HepG2 (cell line): Measurements from ENCODE around the gene ZNF48. TPM values are rescaled to one million over a fixed set of nuclear protein-coding genes. Genes with fewer than 3 reads are reported as not detected.

ENCODE experiments used
- ATF5 ChIP-seq: sonication (generic); formaldehyde crosslinking; IDR thresholded peaks from 2 replicates; pipeline ENCODE4 v1.4.0; 2020; ENCODE audit warnings: mild to moderate bottlenecking, low read depth, missing genetic modification reagents
- BRD4 ChIP-seq: sonication (generic); formaldehyde crosslinking; IDR thresholded peaks from 2 replicates; pipeline ENCODE4 v1.4.0; 2020; ENCODE audit warnings: missing genetic modification reagents
- DZIP1 ChIP-seq: sonication (generic); formaldehyde crosslinking; IDR thresholded peaks from 2 replicates; pipeline ENCODE4 v1.5.0; 2020; ENCODE audit warnings: mild to moderate bottlenecking, missing genetic modification reagents
- KLF12 ChIP-seq: sonication (generic); formaldehyde crosslinking; IDR thresholded peaks from 2 replicates; pipeline ENCODE4 v1.4.0; 2020; ENCODE audit warnings: missing genetic modification reagents, borderline replicate concordance
- KLF13 ChIP-seq: sonication (generic); formaldehyde crosslinking; IDR thresholded peaks from 2 replicates; pipeline ENCODE4 v1.4.0; 2020; ENCODE audit warnings: mild to moderate bottlenecking, missing genetic modification reagents
- NAIF1 ChIP-seq: sonication (generic); formaldehyde crosslinking; IDR thresholded peaks from 2 replicates; pipeline ENCODE4 v1.5.0; 2020; ENCODE audit warnings: mild to moderate bottlenecking, missing genetic modification reagents, borderline replicate concordance
- NR2F1 ChIP-seq, 2 experiments: fragments of 450-650 bp in 1 of 2; formaldehyde crosslinking in 1 of 2; IDR thresholded peaks; 2 replicates each; pipeline versions ENCODE4 v1.5.0 to v1.6.1; 2016 to 2020; ENCODE audit warnings: mild to moderate bottlenecking in 1 of 2, missing compliant biosample characterization in 1 of 2, missing genetic modification reagents in 1 of 2, moderate library complexity in 1 of 2
- RAD21 ChIP-seq: fragments of 450-650 bp; formaldehyde crosslinking; IDR thresholded peaks from 2 replicates; pipeline ENCODE4 v1.5.0; 2020; ENCODE audit warnings: mild to moderate bottlenecking
- ZBED4 ChIP-seq: sonication (generic); formaldehyde crosslinking; IDR thresholded peaks from 2 replicates; pipeline ENCODE4 v1.4.0; 2020; ENCODE audit warnings: missing genetic modification reagents, borderline replicate concordance
- ZNF367 ChIP-seq: sonication (generic); formaldehyde crosslinking; IDR thresholded peaks from 2 replicates; pipeline ENCODE4 v1.4.0; 2020; ENCODE audit warnings: missing genetic modification reagents, borderline replicate concordance
- ZSCAN20 ChIP-seq: sonication (generic); formaldehyde crosslinking; IDR thresholded peaks from 2 replicates; pipeline ENCODE4 v1.4.0; 2020; ENCODE audit warnings: missing genetic modification reagents, mild to moderate bottlenecking, borderline replicate concordance
- polyA plus RNA-seq, 8 experiments: library from polyadenylated mRNA; depleted of rRNA in 3 of 8; stranded (reverse) in 7 of 8; unstranded in 1 of 8; fragments of >200 nt; fragmentation: Illumina TruSeq in 4 of 8; extraction: Trizol in 4 of 8; gene quantifications; 2 replicates each; pipeline versions ENCODE4 v1.2.1 to v1.2.3, GENCODE V29; 2011 to 2016; ENCODE audit warnings: low read depth in 4 of 8, missing spikeins in 1 of 8, mixed read lengths in 1 of 8; ENCODE audit not compliant: insufficient read depth in 1 of 8
- total RNA-seq, 5 experiments: library from RNA; depleted of rRNA; stranded (reverse); fragments of >200 nt; fragmentation: Illumina TruSeq; extraction: Trizol; gene quantifications; 2 replicates each; pipeline ENCODE4 v1.2.3, GENCODE V29; 2016; ENCODE audit warnings: low read depth in 1 of 5

Gene ZNF48
- total and polyA plus RNA-seq, 2 of the 13 experiments (the other 11 are each of a cell fraction or from before 2014, with no cell fraction given) = 9.9 to 12.3 TPM

DNA sequence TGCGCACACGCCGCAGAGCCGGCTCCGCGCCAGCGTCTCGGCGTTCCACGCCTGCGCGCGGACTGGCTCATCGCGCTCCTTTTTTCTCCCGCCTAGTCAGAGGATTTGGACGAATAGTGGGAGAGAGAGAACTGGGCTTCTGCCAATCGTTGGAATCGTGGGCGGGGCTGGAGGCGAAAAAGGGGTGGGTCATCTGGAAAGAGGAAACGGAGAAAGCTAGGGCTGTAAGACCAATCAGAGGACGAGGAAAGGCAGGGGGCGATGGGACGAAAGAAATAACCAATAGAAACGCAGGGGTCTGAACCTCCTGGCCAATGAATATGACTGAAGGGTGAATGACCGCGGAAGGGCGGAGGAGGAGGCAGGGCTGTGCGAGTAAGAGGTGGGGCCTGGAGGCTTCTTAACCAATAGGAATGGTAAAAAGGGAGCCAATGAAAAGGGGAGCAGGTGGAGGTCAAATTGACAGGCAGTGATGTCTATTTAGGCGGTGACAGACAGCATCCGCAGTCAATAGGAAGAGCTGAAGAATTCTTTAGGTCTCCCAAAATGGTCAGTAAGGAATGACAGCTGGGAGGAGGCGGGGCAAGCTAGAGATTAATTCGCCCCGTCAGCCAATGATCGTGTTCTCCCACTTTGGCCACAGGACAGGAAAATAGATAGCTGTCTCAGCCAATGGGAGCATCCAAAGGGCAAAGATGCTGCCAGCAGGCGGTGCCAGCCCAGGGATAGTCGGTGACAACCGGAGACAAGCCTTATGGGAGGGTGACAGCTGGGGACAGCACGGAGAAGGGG is 24.6 kb upstream of the ZNF48 start, which contains the start of gene TBC1D10B (continued):
- TF ChIP-seq ZBED4 (CRISPR knock-in tag) (no peak), BRD4 (CRISPR knock-in tag) (no peak), ATF5 (CRISPR knock-in tag) (no peak), NR2F1 (CRISPR knock-in tag; IDR thresholded peaks at IDR 0.05) (no peak), ZNF367 (no peak), DZIP1 (no peak), RAD21 (CRISPR knock-in tag) (peak; percentile 71; the same call in 1 of the 2 replicates), NAIF1 (CRISPR knock-in tag) (no peak), KLF13 (CRISPR knock-in tag) (no peak), KLF12 (no peak), ZSCAN20 (CRISPR knock-in tag) (no peak)
